Activated T-helper 9 cell treated with anti-CD3 and anti-CD28 coated beads, Interleukin-2, amount 50 U/mL, for 16 hours (primary cell): Measurements from ENCODE around the gene CFAP77.

Experiments used
- DNase-seq: peaks from one replicate; pipeline ENCODE4 v3.0.0-alpha.2; 2020; ENCODE audit warnings: low read depth

The CFAP77 gene

DNA sequence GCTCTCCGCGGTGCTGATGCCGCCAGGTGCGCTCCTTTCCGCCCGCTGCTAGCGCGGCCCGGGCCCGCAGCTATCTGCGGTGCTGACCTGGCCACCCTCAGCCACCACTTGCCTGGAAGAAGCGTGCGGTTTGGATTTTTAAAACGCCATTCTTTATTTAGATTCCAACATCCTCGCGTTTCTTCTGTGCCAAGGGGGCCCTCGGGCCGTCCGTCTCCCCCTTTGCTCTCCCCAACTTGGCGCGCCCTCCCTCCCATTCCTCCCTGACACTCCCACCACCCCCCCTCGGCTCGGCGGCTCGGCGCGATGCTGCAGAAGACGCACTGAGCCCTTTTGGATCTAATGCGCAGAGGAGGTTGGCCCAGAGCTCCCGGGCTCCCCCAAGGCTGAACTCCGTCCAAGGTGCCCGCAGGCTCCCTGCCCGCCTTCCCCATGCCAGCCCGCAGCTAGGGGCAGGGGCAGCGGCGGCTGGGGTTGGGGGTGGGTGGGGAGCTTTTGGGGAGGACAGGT lies 172.3 kb downstream of the CFAP77 start, which contains the start of gene BARHL1:
Gene BARHL1 (plus strand): TSS at position 331 of the 510 bp plus-strand sequence. CDS start 192 bp downstream, outside the sequence.
- no peak for DNase-seq

DNA sequence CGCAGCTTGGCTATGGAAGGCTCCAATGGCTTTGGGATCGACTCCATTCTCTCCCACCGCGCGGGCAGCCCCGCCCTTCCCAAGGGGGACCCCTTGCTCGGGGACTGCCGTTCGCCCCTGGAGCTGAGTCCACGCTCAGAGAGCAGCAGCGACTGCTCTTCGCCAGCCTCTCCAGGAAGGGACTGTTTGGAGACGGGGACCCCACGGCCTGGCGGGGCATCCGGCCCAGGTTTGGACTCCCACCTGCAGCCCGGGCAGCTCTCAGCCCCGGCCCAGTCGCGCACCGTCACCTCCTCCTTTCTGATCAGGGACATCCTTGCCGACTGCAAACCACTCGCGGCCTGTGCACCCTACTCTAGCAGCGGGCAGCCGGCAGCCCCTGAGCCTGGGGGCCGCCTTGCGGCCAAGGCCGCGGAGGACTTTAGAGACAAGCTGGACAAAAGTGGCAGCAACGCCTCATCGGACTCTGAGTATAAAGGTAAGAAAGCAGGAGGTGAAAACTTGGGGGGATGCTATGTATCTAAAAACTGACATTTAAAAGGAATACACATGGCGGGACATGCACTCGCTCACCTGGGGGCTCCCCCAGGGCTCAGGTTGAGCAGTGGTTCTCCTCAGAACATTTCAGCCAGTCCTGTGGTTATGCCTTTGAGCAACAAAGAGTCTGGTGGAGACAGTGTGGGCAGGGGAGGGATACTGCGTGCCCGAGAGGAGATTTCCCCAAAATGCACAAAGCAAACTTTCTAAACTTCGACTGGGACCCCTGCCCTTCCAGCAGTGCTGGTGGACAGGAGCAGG lies 173.0 kb downstream of the CFAP77 start:
- no peak for DNase-seq

DNA sequence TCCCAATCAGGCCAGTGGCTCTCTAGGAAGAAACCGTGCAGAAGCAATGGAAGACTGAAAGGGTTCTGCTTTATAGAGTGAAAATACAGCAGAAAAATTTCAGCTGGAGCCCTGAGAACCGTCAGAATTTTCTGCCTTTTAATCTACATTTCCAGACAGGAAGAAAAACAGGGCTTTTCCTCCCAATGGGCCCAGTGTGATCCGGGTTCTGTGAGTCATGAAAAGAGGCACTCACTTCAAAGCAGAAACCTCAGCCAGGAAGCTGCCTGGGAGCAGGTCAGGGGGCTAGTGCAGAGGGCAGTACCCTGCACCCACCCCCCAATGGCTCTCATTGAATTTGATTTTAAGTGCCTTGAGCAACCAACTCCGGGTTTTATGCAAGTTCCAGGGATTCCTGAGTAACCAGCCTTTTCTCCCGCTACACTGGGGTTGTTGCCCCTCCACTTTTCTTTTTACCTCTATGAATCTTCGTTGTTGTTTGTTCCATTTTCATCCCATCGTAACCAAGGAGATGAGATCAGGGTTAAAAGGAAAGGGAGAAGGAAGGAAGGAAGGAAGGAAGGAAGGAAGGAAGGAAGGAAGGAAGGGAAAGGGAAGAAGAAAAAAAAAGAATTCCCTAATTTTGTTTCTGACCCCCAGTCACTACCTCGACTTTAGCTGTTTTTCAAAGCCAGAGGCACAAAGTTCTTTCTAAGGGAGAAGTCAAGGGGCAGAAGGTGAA lies 173.7 kb downstream of the CFAP77 start:
- no peak for DNase-seq

DNA sequence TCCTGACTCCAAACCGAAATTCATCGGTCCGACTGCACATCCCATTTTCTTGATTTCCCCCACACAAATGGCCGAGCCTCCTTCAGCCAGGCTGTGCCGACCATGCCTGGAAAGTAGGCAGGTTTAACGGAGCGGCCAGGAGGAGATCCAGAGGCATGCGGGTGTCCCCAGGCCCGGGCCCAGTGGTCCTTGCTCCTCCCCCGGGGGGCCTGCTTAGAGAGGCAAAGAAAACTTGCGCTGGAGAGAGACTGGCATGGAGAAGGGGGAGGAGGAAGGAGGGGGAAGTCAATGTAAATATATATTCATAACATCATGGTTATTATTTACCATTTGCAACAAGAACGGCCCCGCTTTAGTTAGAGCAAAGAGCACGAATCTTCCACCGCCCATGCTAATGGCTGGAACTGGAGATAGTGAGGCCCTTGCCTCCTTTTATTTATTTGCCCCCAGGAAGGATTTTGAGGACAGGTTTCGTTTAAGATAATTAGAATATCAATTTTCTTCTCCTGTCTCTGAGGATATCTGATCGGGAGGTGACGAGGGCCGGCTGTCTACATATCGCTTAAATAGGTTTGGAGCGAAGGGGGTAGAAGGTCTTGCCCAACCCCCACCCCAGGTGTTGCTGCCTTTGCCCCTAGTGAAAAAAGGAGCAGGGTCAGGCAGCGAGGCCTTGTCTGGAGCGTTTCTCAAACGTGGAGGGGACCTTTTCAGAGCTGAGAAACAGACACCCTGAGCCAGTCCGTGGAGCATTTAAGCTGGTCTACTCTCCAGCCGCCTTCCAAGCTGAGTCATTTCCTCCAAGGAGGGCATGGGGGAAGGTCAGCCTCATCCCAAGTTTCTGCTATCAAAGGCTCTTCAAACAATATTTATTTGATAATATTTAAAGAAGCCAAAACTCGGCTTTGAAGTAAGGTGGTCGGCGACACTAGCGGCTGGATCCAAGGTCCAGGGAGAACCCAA lies 174.9 kb downstream of the CFAP77 start:
- DNase-seq: no peak

DNA sequence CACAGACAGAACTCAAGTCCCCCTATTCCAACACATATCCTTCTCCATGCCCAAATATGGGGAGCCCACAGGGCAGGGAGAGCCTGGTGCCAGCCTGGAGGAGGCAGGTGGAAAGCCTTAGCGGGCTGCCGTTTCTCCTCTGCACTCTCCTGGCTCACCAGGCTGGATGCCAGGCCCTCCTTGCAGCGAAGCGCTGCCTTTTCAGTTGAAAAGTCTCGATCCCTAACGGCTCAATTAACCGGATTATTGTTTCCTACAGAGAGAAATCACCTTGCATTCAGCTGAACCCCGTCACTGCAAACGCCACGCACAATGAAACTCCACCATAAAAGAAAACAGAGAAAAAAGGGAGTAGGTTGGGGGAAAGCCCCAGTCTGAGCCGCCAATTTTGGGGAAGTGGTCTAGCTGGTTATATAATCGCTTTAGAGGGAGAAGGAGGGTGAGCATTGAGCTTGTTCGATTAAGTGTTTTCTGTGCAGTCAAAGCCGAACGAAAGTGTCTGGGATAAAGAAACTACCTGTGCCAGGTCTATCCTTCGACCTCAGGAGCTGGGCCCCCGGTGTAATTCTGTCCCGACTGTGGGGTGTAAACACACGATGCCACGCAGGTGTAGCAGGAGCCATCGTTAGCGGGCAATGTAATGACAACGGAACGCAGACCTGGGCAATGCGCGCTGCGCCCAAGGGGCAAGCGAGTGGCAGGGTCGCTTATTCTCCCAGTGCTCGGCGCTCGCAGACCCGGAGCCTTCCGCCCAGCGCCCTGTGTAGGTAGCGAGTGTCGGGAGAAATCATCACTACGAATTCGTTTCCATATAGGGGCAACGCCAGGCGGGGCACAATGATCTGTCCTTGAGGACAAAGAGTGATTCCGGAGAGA lies 176.2 kb downstream of the CFAP77 start:
- no peak for DNase-seq

DNA sequence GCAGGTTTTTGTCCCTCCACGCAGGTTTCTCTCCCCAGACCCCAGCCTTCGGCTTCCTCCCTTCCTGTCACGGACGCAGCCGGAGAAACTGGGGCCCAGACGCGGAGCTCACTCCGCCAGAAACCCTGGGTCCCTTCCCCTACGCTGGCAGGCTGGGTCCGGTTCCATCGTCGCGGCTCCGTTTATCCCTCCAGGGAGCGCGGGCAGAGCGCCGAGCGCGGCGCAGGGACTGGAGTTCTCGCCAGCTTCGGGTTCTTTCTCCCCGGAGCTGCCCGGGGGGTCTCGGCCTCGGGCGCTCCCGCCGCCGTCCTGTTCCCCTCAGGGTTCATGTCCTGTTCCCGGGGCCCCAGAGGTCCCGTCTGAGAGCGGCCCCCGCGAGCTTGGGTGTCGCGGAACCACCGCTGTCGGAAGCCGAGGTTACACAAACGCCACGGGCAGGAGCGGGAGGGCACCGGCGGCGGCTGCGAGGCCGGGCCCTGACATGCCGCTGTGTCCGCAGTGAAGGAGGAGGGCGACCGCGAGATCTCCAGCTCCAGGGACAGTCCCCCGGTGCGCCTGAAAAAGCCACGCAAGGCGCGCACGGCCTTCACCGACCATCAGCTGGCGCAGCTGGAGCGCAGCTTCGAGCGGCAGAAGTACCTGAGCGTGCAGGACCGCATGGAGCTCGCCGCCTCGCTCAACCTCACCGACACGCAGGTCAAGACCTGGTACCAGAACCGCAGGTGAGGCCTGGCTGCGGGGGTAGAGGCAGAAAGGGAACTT lies 177.0 kb downstream of the CFAP77 start:
- DNase-seq: no peak

DNA sequence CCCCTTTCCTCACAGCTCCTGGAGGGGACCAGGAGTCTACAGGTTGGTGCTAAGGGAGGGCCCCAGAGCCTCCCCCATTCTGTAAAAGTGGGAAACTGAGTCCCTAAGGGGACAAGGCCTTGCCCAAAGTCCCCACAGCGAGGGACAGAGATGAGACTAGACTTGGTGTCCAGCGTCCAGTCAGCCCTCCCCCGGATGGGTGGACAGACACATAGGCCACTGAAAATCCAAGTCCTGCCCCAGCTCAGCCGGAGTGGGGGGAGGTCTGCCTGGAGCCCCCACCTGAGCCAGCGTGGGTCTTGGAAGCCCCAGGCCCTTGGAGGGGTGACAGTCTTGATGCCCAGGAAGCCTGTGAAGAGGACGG lies 177.6 kb downstream of the CFAP77 start:
- no peak for DNase-seq

DNA sequence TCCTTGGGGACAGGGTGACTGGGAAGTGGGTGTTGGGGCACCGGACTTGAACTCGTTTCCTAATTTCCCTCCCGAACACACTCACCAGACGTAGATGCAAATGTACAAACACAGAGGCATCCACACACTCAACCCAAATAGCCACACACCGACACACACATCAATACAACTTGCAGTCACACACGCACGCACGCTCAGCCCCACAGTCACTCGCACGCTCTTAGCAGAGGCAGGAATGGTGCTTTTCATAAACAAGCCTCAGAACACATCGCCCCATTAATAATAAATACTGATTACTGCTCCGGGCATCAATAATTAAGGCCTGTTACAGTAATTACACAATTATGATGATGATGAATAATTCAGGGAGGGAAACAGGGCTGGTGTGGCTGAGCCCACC lies 178.1 kb downstream of the CFAP77 start:
- DNase-seq: no peak

DNA sequence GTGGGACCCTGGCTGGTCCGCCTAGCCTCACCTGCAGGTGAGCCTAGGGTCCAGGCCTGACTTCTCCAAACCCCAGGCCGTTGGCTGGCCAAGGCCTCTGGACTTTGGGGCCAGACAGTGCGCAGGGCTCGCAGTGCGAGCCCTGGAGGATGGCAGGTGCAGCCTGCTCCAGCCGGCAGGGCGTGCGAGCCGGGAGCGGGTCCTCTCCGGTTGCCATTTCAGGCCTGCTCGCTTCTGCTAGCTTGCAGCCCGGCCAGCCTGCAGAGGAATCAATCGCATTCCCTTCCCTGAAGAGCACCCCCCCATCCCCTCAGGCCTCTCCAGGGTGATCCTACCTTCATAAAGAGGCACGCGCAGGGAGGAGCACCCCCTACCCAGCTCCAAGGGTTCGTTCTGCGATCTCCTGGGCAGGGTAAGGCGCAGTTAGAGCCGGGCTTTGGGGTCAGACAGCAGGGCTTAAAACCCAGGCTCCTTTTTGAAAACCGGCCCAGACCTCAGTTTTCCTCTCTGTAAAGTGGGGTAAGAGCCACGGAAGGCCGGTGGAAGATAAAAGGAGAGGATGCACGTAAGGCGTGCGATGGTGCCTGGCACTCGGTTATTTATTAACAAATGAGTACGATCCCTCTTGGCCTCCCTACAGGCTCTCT lies 178.6 kb downstream of the CFAP77 start:
- DNase-seq: no peak

DNA sequence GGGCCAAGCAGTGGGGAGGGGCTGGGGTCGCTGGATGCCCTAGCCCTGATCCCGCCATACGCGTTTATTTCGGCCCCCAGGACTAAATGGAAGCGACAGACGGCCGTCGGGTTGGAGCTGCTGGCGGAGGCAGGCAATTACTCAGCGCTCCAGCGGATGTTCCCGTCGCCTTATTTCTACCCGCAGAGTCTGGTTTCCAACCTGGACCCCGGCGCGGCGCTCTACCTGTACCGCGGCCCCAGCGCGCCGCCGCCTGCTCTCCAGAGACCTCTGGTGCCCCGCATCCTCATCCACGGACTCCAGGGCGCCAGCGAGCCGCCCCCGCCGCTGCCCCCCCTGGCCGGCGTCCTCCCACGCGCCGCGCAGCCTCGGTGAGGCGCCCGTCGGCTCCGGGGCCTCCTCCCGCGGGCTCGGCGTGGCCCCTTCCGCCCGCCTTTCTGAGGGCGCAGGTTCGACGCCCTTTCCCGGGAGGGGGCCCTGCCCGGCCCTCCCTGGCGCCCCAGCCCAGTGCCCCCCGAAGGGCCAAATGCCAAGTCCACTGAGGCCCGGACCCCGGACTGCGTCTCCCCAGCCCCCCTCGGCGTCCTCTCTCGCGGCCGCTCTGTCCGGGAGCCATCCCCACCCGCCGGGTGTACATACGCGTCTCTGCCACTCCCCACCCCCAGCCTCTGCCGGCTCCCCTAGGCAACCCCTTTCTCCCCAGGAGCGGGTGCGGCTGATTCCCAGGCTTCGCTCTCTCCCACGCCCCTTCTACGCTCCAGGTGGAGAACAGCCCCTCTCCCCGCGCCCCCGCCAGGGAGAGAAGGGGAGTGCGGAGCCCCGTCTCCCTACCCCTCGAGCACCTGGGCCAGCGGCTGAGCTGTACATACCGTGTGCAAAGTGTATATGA lies 179.4 kb downstream of the CFAP77 start:
- DNase-seq: no peak

DNA sequence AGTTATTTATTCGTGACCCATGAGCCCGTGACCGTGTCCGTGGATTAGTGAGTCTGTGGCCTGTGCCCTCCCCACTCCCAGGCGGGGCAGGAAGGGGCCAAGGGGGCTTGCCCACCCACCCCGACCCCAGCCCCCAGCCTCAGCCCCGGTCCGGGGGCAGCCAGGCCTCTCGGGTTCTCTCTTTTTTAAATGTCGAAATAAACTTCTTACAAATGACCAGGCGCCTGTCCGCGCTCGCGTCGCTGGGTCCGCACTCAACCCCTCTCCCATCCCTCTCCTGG lies 180.0 kb downstream of the CFAP77 start:
- DNase-seq: no peak

DNA sequence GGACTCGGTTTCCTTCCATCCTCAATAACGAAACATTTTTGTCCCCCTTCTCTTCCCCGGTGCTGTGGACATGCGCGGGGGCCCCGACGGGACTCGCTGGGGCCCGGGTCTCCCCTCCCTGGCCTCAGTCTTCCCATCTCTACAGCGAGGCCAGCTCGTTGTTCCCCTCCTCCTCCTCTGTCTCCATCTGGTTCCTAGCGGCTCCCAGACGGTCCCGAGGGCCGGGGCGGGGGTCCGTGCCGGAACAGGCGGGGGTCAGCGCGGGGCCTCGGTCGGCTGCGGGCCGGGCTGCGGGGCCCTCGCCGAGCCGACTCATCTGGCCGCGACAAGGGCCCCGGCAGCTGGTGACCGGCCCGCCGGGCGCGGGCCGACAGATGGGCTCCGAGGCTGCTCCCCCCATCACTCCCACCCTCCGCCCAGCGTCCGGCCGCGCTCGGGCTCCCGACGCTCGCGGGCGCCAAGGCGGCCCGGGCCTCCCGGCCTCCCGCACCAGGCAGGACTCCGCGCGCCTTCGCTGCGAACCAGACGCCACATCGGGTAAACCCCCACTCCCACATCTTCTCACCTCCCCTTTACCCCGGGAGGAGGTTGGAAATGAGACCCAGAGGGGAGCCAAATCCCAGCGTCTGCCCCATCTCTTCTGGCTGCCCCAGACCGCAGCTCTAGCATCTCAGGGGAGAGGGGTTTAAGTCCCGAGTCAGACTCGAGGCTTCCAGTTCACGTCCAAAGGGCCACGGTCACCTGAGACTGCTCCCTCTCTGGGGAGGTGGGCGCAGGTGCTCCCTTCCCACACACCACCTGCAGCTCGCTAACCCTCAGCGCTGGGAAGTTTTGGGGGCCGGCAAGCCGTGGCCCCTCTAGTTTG lies 180.5 kb downstream of the CFAP77 start:
- DNase-seq: no peak

DNA sequence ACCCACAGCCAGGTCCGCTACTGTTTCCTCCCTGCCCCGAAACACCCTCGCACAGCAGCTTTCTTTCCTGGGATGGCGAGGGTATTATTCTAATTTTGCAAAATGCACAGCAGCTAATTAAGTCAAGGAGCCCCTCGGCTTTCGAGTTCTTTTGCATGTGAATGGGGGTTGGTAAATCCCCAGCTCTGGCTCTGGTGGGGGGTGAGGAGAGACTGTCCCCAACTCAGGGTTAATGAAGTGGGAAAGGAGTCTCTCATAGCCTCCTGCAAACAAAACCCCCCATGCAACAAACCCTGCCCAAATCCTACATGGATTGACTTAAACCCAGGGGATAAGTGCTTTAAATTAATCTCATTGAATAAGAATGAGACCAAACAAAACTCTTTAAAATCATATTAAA lies 181.2 kb downstream of the CFAP77 start:
- no peak for DNase-seq

DNA sequence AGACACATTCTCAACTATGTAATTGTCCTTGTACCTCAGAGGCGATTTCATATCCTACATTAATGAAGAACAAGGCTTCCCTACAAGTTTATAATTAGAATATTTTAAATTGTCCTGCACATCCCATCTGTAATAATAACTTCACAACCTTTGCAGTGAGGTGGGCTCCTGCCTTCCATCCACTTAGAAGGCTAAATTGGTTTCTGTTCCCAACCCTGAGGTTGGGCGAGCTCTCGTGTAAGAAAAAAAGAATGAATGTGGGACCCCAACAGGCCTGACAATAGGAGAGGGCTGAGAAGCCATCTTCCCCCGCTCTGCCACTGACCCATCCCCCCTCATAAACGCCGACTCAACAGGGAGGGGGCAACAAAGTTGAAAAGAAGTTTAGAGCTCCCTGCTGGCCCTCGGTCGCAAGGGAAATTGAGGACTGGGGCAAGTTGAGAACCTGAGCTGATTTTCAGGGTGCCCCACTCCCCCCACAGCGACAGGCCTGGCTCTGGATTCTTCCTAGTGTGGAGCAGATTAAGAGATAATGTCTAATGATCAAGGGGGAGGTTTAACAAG lies 181.8 kb downstream of the CFAP77 start:
- DNase-seq: no peak

DNA sequence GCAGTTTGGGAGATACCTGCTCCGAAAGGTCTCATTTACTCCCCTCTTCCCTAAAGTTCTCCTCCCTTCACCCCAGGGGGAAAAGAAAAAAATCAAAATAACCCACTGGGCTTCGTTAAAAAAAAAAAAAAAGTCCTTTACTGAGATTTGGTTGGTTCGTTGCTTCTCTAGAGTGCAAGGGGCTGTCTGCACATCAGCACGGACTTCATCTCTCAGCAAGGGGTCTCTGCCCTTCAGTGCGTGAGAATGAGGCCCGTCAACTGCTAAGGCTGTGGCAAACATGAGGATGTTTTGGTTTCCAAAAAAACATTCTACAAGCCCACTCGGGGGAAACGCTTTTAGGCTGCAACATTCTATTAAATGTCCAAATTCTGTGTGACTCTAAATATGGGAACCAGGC lies 182.4 kb downstream of the CFAP77 start:
- no peak for DNase-seq

DNA sequence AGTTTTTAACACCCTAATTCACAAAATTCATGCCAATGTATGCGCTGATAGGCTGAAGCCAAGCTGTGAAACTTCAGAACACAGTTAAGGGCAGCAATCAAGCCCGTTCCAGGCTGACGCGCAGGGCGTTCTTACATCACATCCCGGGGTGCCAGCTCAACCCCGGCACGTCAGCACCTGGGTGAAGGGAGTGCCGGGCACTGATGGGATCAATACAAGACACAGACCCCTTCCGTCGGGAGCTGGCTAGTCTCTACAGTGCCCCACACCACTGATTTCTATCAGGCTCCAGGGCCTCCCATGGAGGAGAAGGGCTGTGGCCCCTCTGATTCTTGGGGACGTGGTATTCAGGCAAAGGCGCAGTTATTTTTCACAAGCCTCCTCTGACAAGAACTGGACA lies 184.4 kb downstream of the CFAP77 start:
- no peak for DNase-seq

DNA sequence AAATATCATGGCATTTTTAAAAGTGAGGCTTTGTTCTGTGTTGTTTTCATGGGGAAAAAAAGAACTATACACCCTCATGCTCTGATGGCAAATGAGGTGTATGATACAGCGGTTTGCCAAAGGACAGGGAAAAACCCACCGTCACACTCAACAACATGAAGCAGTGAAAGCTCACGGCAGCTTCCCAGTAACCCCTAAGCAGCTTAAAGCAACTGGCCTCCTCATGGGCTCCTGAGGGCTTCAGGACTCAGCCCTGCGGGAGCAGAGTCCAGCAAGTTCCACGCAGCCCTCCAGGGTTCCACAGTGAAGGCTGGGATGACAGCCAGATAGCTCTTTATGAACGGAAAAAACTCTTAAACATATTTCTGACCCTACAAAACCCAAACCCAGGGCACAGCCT lies 185.3 kb downstream of the CFAP77 start:
- no peak for DNase-seq

DNA sequence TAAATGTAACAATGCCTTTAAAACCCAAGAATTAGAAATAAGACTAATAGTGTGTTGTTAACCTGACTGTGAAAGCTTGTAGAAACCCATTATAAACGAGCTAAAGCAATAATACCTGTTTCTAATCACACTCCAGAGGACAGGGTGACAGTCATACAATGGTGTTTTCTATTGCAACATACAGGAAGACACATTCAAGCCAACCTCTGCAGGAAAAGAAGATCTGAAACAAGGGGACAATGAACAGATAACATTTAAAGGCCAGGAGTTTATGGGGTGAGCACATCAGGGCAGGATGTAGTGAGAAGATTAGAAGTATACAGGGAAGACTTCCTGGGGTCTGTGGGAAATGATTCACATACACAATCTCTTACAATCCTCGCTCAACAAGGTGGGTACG lies 186.2 kb downstream of the CFAP77 start:
- DNase-seq: no peak
